Hematopoietic multipotent progenitor cell (in vitro differentiated cells): ENCODE data around the gene LITAF. TPM values are rescaled to one million over a fixed set of nuclear protein-coding genes. Genes with fewer than 3 reads are reported as not detected.

ENCODE experiments used
- DNase-seq, 3 donors: peaks; one replicate each; pipeline ENCODE4 v3.0.0-alpha.2; 2011 to 2015; ENCODE audit warnings: low read depth in 2 of 3, low spot score in 2 of 3
- total RNA-seq: library from RNA; depleted of rRNA; stranded (reverse); fragments of >200 nt; gene quantifications from one replicate; pipeline ENCODE4 v1.2.3, GENCODE V29; 2012

The LITAF gene
- total RNA-seq, 1 donor, result 79.4 TPM

GRCh38 chr16:11500700-11501346, 85.9 kb downstream of the LITAF start:
- peak in 1 of 3 donors; percentile 26 for DNase-seq

- peak in 2 of 3 donors; percentile 15 to 19 for DNase-seq
These were observed 87.2 kb downstream of the LITAF start for GRCh38 chr16:11499295-11500089.

- peak in 2 of 3 donors; percentile 27 to 57 for DNase-seq
These were observed 88.0 kb downstream of the LITAF start for GRCh38 chr16:11498683-11499082.

- peak in 1 of 3 donors; percentile 16 for DNase-seq
These were observed 88.8 kb downstream of the LITAF start for GRCh38 chr16:11497851-11498289.

Other genes starting within 250 kb of the LITAF start
- 15.9 TPM for gene RMI2, start 241.5 kb downstream of the LITAF start, total RNA-seq
- 15.3 TPM for gene SNN, start 81.5 kb upstream of the LITAF start, total RNA-seq
- gene TXNDC11, start 155.9 kb upstream of the LITAF start, total RNA-seq, result 35.0 TPM
- 24.5 TPM for gene ZC3H7A, start 210.3 kb upstream of the LITAF start, total RNA-seq